H9 (cell line): ENCODE data around the gene GLYR1. TPM values are rescaled to one million over a fixed set of nuclear protein-coding genes. Genes with fewer than 3 reads are reported as not detected.
A peak's percentile ranks its signal among the peaks of the same experiment; 100 is the strongest.

Source experiments
- DNase-seq: peaks from one replicate; pipeline ENCODE4 v3.0.0-alpha.2; 2017
- H2AFZ ChIP-seq: one replicate; pipeline ENCODE4 v1.6.1; 2013; ENCODE audit warnings: mild to moderate bottlenecking, low read length, control low read depth, moderate library complexity
- H2AK5ac ChIP-seq: 2 replicates; pipeline ENCODE4 v1.6.1; 2013; ENCODE audit warnings: low read length, control low read depth, mixed read lengths; ENCODE audit not compliant: insufficient read length
- H2BK120ac ChIP-seq: one replicate; pipeline ENCODE4 v1.6.1; 2013; ENCODE audit warnings: low read depth, mild to moderate bottlenecking, low read length, control low read depth, inconsistent platforms; ENCODE audit not compliant: poor library complexity, severe bottlenecking
- H2BK12ac ChIP-seq: 2 replicates; pipeline ENCODE4 v1.6.1; 2013; ENCODE audit warnings: low read length, control low read depth, mixed read lengths, low read depth; ENCODE audit not compliant: insufficient read length
- H2BK15ac ChIP-seq: 2 replicates; pipeline ENCODE4 v1.6.1; 2013; ENCODE audit warnings: low read depth, low read length, control low read depth
- H2BK20ac ChIP-seq: one replicate; pipeline ENCODE4 v1.6.1; 2013; ENCODE audit warnings: low read depth, mild to moderate bottlenecking, low read length, control low read depth, inconsistent platforms; ENCODE audit not compliant: poor library complexity, severe bottlenecking
- H2BK5ac ChIP-seq: 2 replicates; pipeline ENCODE4 v1.6.1; 2013; ENCODE audit warnings: low read length, control low read depth, mixed read lengths; ENCODE audit not compliant: insufficient read length
- H3K14ac ChIP-seq: 2 replicates; pipeline ENCODE4 v1.6.1; 2013; ENCODE audit warnings: low read length, control low read depth; ENCODE audit not compliant: insufficient read depth
- H3K18ac ChIP-seq: 2 replicates; pipeline ENCODE4 v1.6.1; 2013; ENCODE audit warnings: low read depth, mild to moderate bottlenecking, mixed read lengths, low read length, control low read depth; ENCODE audit not compliant: insufficient read length
- H3K23ac ChIP-seq: 2 replicates; pipeline ENCODE4 v1.6.1; 2013; ENCODE audit warnings: low read length, control low read depth, mixed read lengths, low read depth; ENCODE audit not compliant: insufficient read length
- H3K23me2 ChIP-seq: 2 replicates; pipeline ENCODE4 v1.6.1; 2013; ENCODE audit warnings: low read depth, mild to moderate bottlenecking, mixed read lengths, low read length, control low read depth; ENCODE audit not compliant: insufficient read length, poor library complexity, severe bottlenecking
- H3K27ac ChIP-seq: 2 replicates; pipeline ENCODE4 v1.5.1; 2013; ENCODE audit warnings: low read length, control low read depth, mixed read lengths, low read depth; ENCODE audit not compliant: insufficient read length
- H3K27me3 ChIP-seq: 2 replicates; pipeline ENCODE4 v1.6.1; 2013; ENCODE audit warnings: low read length, control low read depth, inconsistent platforms; ENCODE audit not compliant: insufficient read depth
- H3K4ac ChIP-seq: 2 replicates; pipeline ENCODE4 v1.6.1; 2013; ENCODE audit warnings: low read depth, mild to moderate bottlenecking, control low read depth, inconsistent platforms, low read length, moderate library complexity
- H3K4me1 ChIP-seq: 2 replicates; pipeline ENCODE4 v1.6.1; 2013; ENCODE audit warnings: low read length, control low read depth, inconsistent platforms; ENCODE audit not compliant: insufficient read depth
- H3K4me2 ChIP-seq: 2 replicates; pipeline ENCODE4 v1.6.1; 2013; ENCODE audit warnings: low read length, control low read depth, mixed read lengths; ENCODE audit not compliant: insufficient read length, insufficient read depth
- H3K56ac ChIP-seq: 2 replicates; pipeline ENCODE4 v1.6.1; 2013; ENCODE audit warnings: low read depth, mild to moderate bottlenecking, mixed read lengths, low read length, control low read depth; ENCODE audit not compliant: insufficient read length
- H3K79me1 ChIP-seq: 2 replicates; pipeline ENCODE4 v1.6.1; 2013; ENCODE audit warnings: low read depth, mild to moderate bottlenecking, moderate library complexity, low read length, control low read depth, inconsistent platforms; ENCODE audit not compliant: insufficient read depth, poor library complexity, severe bottlenecking
- H3K79me2 ChIP-seq: 2 replicates; pipeline ENCODE4 v1.6.1; 2013; ENCODE audit warnings: low read length, control low read depth, inconsistent platforms; ENCODE audit not compliant: insufficient read depth
- H3K9ac ChIP-seq: 2 replicates; pipeline ENCODE4 v1.6.1; 2013; ENCODE audit warnings: low read length, control low read depth, mixed read lengths; ENCODE audit not compliant: insufficient read length; ENCODE audit errors: extremely low read depth
- H3K9me3 ChIP-seq: one replicate; pipeline ENCODE4 v1.6.1; 2013; ENCODE audit warnings: low read depth, low read length, inconsistent platforms; ENCODE audit not compliant: control insufficient read depth
- H3T11ph ChIP-seq: one replicate; pipeline ENCODE4 v1.6.1; 2013; ENCODE audit warnings: mild to moderate bottlenecking, low read length, control low read depth, inconsistent platforms
- H4K20me1 ChIP-seq: one replicate; pipeline ENCODE4 v1.6.1; 2013; ENCODE audit not compliant: control insufficient read depth, insufficient read length, insufficient read depth
- H4K5ac ChIP-seq: 2 replicates; pipeline ENCODE4 v1.6.1; 2013; ENCODE audit warnings: low read depth, mild to moderate bottlenecking, mixed read lengths, low read length, control low read depth; ENCODE audit not compliant: insufficient read length
- H4K8ac ChIP-seq: replicated peaks from 2 replicates; pipeline ENCODE4 v1.6.1; 2013; ENCODE audit warnings: low read length, control low read depth, mixed read lengths, low read depth; ENCODE audit not compliant: insufficient read length
- H4K91ac ChIP-seq: 2 replicates; pipeline ENCODE4 v1.6.1; 2013; ENCODE audit warnings: low read depth, mild to moderate bottlenecking, moderate library complexity, mixed read lengths, low read length, control low read depth; ENCODE audit not compliant: insufficient read length
- H3K27ac Mint-ChIP-seq, 3 experiments: 2 replicates in 2 of 3; 3 replicates in 1 of 3; pipeline ENCODE4 v1.8.0; 2020 to 2021; ENCODE audit warnings: mixed read lengths in 3 of 3, mild to moderate bottlenecking in 1 of 3, moderate library complexity in 1 of 3
- H3K27me3 Mint-ChIP-seq: 2 replicates; pipeline ENCODE4 v1.8.0; 2021; ENCODE audit warnings: low read depth, mild to moderate bottlenecking, moderate library complexity, mixed read lengths
- H3K36me3 Mint-ChIP-seq, 3 experiments: 2 replicates in 2 of 3; 3 replicates in 1 of 3; pipeline ENCODE4 v1.8.0; 2020 to 2021; ENCODE audit warnings: low read depth in 3 of 3, mixed read lengths in 3 of 3; ENCODE audit not compliant: insufficient read depth in 1 of 3
- H3K4me1 Mint-ChIP-seq, 2 experiments: 2 replicates each; pipeline ENCODE4 v1.8.0; 2020; ENCODE audit warnings: mixed read lengths in 2 of 2
- H3K4me3 Mint-ChIP-seq, 2 experiments: 2 replicates in 1 of 2; 3 replicates in 1 of 2; pipeline ENCODE4 v1.8.0; 2020 to 2021; ENCODE audit warnings: mild to moderate bottlenecking in 2 of 2, mixed read lengths in 2 of 2, moderate library complexity in 1 of 2
- H3K9me3 Mint-ChIP-seq, 2 experiments: 2 replicates in 1 of 2; 3 replicates in 1 of 2; pipeline ENCODE4 v1.8.0; 2020; ENCODE audit warnings: mild to moderate bottlenecking in 2 of 2, mixed read lengths in 2 of 2, moderate library complexity in 1 of 2
- CTCF ChIP-seq: fragments of 200-600 bp; sonication (generic); conservative IDR thresholded peaks from 3 replicates; pipeline ENCODE4 v1.8.0; 2021; ENCODE audit warnings: antibody characterized with exemption, mild to moderate bottlenecking
- WGBS: extraction: QIAGEN DNeasy Blood & Tissue Kit; methylation state at CpG from one replicate; pipeline ENCODE4 v1.1.7; 2013; ENCODE audit warnings: missing lambda C conversion rate, low lambda C conversion rate, mixed read lengths; ENCODE audit not compliant: insufficient read length; ENCODE audit errors: extremely low coverage; 5-methylcytosine and 5-hydroxymethylcytosine counted together
- total RNA-seq: library from RNA; stranded (reverse); gene quantifications from 2 replicates; pipeline ENCODE4 v1.2.1, GENCODE V29; 2021

The GLYR1 gene
- total RNA-seq, 1 experiment from 2014 or later, result 114 TPM

- H3K9ac ChIP-seq, result no peak overlapping the region
- no peaks in the 10 kb centered on the region for H3K9me3 ChIP-seq
- H2BK20ac ChIP-seq, result no peak overlapping the region
- no peak overlapping the region for H2BK5ac ChIP-seq
- no peak overlapping the region for H3K23ac ChIP-seq
- H3K14ac ChIP-seq, result no peak overlapping the region
- Mint-ChIP-seq H3K4me3 (no peak overlapping the region), H3K36me3 (no peaks in the 10 kb centered on the region), H3K9me3 (no peaks in the 10 kb centered on the region), H3K27me3 (no peaks in the 10 kb centered on the region; the same call in 1 of the 2 replicates), H3K27ac (peak overlapping the region in 2 of 3 experiments; percentile 28 to 29; a peak in 3 of 7 replicates), H3K4me1 (peaks cover 15 to 24% of the 10 kb centered on the region in 2 experiments)
- no peak overlapping the region for H3K18ac ChIP-seq
- no peak for TF ChIP-seq CTCF
- no peaks in the 10 kb centered on the region for H3K23me2 ChIP-seq
- no peak overlapping the region for H4K8ac ChIP-seq
- no peak overlapping the region for H4K91ac ChIP-seq
- no peak overlapping the region for H2BK120ac ChIP-seq
- H3T11ph ChIP-seq, result no peak overlapping the region
- no peak overlapping the region for H3K4me2 ChIP-seq
- no peak overlapping the region for H4K5ac ChIP-seq
- H2BK15ac ChIP-seq, result no peak overlapping the region
- no peak for DNase-seq
- H4K20me1 ChIP-seq, result no peaks in the 10 kb centered on the region
- H3K4me1 ChIP-seq, result peaks cover 3% of the 10 kb centered on the region; the same call in 1 of the 2 replicates
- no peaks in the 10 kb centered on the region for H3K79me2 ChIP-seq
- no peaks in the 10 kb centered on the region for H3K79me1 ChIP-seq
- WGBS, result no CpG with 5 or more reads among the region's 7 CpGs
- no peak overlapping the region for H2AFZ ChIP-seq
- no peak overlapping the region for H3K27ac ChIP-seq
- H3K27me3 ChIP-seq, result no peaks in the 10 kb centered on the region
- no peak overlapping the region for H2BK12ac ChIP-seq
- no peak overlapping the region for H3K4ac ChIP-seq
- no peak overlapping the region for H3K56ac ChIP-seq
- no peak overlapping the region for H2AK5ac ChIP-seq
Observed at GRCh38 chr16:4788910-4789309, 58.2 kb downstream of the GLYR1 start.
